Measurements from ENCODE around the gene GRIK4.

GRIK4 gene

DNA sequence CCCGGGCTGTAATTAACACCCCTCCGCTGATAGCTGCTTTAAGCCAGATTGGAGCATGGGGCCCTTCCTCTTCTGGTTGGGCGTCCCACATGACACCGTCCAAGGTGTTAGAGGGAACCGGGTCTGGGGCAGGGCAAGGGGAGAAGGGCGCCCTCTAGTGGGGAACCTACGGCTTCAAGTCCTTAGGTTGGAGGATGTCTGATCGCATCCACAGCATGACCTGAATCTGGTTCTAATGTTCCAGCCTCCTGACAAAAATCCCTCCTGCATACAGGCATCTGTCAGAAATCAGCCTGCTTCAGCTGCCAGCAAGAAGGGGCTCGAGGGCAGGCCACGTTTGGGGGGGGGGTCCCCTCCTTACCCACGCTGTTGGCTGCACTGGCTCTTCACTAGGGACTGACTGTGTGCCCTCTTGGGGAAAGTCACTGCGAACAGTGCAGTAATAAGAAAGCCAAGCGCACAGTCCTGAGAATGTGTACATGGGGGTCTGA, 418.2 kb downstream of the GRIK4 start:
- peak; percentile 28 for DNase-seq (ENCODE audit: low read depth, low spot score)
- no peak overlapping the region for H3K4me3 ChIP-seq (ENCODE audit: low read length)

DNA sequence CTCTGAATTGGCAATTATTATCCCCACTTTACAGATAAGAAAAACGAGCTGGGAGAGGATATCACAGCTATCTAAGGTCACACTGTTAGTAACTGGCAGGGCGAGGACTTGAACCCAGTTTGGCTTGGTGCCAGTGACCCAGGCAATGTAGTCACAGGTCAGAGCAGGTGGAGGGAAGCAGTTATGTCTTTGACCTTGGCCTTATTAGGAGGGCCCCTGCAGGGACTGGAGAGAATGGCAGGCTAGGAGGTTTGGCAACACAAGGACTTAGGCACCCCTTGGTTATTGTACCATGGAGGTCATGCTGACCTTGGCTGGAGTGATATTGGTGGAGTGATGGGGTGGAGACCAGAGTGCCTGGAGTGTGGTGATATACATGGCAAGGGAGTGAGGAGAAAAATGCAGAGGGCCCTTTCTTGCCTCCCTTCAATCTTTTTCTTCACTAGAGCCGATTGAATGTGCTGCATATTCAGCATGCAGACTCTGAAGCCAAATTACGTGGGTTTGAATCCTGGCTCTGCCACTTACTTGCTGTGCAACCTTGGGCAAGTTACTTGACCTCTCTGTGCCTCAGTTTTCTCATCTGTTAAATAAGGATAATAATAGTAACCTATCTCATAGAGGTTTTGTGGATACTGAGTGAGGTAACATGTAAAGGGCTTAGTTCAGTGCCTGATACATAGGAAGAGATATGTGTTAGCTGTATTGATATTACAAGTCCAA, 419.7 kb downstream of the GRIK4 start:
- DNase-seq (ENCODE audit: low read depth, low spot score): no peak
- H3K4me3 ChIP-seq (ENCODE audit: low read length): no peak overlapping the region

DNA sequence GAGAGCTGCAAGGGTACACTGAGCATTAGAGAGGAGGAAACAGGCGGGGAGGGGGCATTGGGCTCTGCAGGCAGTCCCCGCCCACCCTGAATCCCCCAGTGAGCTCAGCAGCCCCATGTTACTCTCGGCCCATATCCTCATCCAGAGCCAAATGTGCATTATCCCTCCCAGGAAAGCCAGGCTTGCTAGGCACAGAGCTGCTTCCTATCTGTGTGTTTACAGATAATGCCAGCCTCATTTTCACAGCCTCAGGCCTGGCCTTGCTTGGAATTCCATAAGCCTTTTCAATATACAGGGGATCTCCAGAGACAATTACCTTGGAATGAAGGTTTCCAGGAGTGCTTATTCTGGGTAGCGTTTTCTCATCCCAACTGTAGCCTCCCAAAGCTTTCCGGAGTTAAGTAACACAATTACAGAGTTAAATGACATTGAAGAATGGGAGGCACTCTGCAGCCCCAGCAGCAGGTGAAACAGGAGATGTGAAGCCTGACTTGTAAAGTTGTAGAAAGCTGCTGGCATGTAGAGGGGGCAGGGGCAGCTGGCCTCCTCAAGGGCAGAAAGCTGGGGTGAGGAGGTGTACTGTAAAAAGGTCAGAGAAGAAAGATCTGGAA, 420.9 kb downstream of the GRIK4 start:
- DNase-seq (ENCODE audit: low read depth, low spot score): no peak
- H3K4me3 ChIP-seq (ENCODE audit: low read length): no peak overlapping the region

DNA sequence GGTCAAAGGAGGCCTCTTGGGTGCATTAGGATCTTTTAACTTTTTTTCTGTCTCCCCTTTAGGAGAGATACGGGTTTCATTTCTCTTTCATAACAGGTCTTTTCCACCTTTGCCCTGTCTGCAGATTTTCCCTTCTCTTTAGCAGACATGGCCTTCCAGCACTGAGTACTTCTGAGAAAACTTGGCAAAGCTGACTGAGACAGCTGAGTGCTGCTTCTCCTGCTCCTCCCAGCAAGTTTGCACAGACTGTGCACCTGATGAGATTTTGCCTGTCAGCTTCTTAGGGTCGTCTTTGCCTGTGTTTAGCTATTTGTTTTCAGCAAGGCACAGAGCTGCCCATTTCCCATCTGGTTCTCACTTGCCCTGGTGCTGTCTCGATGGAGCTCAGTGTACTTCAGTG, 424.8 kb downstream of the GRIK4 start:
- no peak overlapping the region for H3K4me3 ChIP-seq (ENCODE audit: low read length)
- no peak for DNase-seq (ENCODE audit: low read depth, low spot score)

DNA sequence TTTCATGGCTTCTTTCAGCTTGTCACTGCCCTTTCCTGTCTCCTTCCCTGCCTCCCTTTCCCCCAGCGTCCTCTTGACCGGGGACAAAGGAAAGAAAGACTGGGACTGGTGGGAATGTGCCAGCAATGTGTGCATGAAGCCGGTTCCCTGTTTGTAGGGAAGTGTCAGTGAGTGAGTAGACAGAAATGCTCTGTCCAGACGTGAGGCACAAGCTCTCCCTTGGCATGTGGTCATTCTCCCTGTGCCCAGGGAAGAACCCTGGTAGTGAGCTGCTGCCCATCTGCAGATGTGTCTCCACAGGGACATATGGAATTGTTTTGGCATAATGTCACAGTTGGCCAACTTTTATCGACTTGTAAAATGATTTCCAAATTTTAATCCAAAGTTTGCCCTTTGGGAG, 426.0 kb downstream of the GRIK4 start:
- no peak for DNase-seq (ENCODE audit: low read depth, low spot score)

DNA sequence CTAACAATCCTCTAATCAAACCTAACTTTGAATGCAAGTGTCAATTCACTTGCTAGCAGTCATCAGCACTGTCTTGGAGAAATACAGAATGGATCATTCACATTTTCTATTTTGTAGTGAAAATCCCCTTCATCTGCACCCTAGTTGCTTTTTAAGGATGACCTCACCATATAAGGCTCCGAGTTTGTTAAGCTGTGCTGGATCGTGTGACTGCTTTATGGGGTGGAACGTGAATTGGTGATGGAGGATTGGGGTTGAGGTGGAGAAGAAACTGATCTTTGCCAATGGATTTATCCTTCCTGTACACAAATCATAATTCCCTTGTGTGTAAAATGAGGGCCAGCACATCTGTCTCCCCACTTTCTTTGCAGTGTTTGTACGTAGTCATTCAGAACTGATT, 426.7 kb downstream of the GRIK4 start:
- no peak overlapping the region for H3K4me3 ChIP-seq (ENCODE audit: low read length)
- DNase-seq (ENCODE audit: low read depth, low spot score): no peak

More for the DNA sequence above, 426.0 kb downstream of the GRIK4 start:
- H3K4me3 ChIP-seq (ENCODE audit: low read length): no peak overlapping the region

DNA sequence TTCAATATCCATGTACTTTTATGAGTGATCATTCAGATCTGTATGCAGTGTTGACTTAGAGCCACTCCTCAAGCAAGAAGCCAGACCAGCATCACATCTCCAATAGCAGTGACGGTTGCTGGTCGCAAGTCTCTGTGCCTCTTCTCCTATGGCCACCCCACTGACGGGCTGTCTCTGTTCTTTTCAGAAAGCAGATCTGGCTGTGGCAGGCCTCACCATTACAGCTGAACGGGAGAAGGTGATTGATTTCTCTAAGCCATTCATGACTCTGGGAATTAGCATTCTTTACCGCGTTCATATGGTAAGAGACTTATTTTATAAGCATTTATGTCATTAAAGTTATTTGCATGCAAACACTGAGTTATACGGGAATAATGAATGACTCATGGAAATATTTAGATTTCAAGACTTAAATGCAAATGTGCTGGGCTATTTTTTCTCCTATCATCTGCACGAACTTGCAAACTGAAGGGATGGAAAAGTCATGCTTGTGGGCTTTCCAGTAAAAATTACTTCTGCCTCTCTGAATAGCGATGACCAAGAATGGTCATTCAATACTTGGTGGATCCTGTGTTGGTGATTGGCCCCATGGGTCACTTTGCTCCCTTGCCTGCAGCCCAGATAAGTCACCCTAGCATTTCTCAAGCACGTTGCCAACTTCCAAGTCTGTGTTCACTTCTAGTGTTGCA, 428.8 kb downstream of the GRIK4 start:
- no peak overlapping the region for H3K4me3 ChIP-seq (ENCODE audit: low read length)
- DNase-seq (ENCODE audit: low read depth, low spot score): no peak

DNA sequence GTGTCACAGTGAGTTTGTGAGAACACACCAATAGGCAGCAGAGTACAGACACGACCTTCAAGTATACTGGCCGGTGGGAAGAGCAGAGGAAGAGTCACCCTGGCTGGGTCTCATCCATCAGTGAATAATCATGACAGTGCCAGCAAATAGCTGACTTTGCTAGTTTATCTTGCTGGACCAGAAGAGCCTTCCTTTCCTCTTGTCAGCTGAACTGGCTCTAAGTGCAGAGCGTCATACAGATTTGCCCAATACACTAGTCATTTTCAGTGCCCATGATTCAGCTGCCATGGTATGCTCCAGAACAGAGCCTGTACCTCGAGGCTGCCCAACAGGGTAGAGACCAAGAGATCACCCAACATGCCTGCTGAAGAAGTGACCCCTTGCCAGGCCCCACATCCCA, 429.5 kb downstream of the GRIK4 start:
- DNase-seq (ENCODE audit: low read depth, low spot score): no peak
- no peak overlapping the region for H3K4me3 ChIP-seq (ENCODE audit: low read length)

DNA sequence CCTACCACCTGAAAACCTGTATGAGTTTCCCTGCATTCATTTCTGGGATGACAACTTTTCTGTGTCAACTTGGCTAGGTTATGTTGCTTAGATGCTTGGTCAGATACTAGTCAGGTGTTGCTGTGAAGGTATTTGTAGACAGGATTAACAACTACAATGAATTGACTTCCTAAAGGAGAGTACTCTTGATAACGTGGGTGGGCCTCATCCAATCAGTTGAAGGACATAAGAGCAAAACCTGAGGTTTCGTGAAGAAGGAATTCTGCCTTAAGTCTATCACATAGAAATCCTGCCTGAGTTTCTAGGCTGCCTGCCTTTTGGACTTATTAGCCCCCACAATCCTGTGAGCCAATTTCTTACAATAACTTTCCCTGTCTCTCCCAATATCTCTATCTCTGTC, 431.2 kb downstream of the GRIK4 start:
- DNase-seq (ENCODE audit: low read depth, low spot score): no peak
- H3K4me3 ChIP-seq (ENCODE audit: low read length): no peak overlapping the region

DNA sequence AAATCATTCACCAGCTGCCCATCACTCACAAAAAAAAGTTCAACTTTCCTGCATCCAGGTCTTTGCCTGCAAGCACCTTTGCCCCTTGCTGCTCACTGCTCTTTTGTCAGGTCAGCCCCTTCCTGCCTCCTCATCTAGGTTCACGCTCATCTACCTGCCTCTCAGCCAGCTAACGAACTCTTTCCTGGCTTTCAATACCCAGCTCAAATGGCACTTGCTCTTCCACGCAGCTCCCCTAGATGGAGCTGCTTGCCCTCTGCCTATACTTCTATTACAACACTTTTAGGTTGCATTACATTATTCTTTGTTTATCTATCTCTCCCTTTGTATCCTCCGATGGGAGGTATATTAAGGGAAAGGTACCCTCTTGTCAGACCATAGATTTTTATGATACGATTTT, 433.5 kb downstream of the GRIK4 start:
- no peak overlapping the region for H3K4me3 ChIP-seq (ENCODE audit: low read length)
- no peak for DNase-seq (ENCODE audit: low read depth, low spot score)

DNA sequence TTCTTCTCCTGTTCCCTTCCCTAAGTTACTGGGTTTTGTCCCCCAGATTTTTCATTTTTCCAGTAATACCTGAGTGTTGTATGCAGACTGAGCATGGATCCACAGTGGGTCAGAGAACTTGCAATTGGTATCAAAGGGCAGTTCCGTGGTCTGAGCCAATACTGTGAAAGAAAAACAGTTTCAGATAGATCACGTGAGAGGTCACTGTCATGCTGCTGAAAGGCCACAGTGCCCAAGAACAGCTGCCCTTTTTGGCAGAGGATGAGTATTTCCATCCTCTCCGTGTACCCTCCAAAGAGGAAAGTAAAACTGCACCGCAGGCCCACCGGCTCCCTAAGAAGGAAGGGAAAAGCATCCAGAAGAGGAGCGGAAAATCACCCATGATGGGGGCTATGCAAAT, 439.3 kb downstream of the GRIK4 start:
- DNase-seq (ENCODE audit: low read depth, low spot score): no peak
- no peak overlapping the region for H3K4me3 ChIP-seq (ENCODE audit: low read length)

DNA sequence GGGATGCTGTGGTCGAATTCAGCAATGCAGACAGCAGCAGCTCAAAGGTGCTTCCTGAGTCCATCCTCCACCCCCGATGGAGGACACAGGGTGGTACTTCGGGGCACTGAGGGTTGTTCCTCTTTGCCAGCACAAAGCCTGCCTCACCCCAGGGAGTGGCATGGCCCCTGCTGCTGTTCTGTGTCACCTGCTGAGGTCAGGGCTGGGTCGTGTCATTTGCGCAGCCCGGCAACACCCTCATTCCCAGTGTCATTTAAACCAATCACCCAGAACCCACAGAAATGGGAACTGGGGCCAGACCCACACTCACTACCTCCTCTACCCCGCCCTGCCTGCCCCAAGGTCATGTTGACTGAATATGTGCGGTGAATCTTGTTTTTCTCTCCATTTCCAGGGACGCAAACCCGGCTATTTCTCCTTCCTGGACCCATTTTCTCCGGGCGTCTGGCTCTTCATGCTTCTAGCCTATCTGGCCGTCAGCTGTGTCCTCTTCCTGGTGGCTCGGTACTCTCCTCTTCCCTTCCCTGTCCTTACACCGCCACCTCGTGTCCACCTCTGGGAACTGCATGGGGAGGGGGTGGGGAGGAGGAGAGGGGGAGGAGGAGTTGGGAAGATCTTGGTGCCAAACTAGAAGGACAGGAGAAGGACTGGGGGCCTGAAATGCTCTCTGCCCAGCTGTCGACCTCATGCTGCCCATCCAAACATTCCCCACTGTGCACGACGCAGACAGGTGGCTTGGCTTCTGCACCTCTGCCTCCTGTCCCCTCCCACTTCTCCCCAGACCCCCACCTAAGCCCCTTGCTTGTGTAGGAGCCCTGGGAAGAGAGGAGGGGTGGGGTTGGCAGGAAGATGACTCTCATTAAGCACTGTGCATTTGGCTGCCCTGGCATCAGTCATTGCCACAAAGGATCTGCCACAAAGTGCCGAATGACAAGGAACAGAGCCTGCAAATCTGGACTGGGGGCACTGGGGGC, 441.2 kb downstream of the GRIK4 start:
- no peak overlapping the region for H3K4me3 ChIP-seq (ENCODE audit: low read length)
- DNase-seq (ENCODE audit: low read depth, low spot score): peak; percentile 39

DNA sequence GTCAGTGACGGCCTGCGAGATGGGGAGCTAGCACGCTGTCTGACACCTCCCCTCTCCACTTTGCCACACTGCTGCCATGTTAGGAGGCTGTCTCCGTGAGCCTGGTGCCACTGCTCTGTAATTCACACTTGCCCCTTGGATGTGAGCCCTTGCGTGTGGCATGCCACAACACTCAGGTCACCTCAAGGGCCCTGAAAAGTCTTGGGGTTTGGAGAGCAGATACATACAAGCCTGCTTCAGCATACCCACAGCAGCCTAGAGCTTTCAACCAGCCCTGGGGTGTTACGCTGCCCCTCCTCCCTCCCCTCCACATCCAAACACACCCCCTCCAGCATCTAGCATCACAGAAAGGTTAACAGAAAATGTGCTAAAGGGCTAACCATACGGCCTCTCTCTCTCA, 442.8 kb downstream of the GRIK4 start:
- no peak for DNase-seq (ENCODE audit: low read depth, low spot score)
- no peak overlapping the region for H3K4me3 ChIP-seq (ENCODE audit: low read length)

DNA sequence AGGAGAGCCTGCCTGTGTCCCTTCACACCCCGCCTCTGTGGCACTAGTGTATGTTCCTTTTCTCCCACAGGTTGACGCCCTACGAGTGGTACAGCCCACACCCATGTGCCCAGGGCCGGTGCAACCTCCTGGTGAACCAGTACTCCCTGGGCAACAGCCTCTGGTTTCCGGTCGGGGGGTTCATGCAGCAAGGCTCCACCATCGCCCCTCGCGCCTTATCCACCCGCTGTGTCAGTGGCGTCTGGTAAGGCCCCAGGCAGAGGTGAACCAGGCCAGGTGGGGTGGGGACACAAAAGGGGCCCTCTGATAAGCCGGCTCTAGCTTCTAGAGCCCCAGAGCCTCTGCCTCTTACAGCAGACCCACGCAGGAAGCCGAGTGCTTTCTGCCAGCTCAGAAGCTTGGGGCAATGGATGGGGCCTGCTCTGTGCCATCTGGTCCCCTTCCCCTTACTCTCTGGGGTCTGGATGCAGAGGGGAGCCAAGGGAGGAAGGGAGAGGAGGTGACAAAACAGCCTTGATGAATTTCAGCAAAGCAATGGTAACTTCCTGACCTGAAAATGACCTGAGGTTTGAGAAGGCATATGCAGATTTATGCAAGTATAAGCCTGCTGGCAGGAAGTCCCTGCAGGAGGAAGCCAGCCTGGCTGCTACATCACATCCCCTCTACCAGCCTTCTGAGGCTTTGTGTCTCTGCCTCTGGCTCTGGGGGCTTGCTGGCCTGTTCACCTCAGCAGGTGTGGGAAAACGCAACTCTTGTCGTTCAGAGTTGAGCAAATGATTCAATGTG, 445.4 kb downstream of the GRIK4 start:
- H3K4me3 ChIP-seq (ENCODE audit: low read length): no peak overlapping the region
- DNase-seq (ENCODE audit: low read depth, low spot score): peak; percentile 56

DNA sequence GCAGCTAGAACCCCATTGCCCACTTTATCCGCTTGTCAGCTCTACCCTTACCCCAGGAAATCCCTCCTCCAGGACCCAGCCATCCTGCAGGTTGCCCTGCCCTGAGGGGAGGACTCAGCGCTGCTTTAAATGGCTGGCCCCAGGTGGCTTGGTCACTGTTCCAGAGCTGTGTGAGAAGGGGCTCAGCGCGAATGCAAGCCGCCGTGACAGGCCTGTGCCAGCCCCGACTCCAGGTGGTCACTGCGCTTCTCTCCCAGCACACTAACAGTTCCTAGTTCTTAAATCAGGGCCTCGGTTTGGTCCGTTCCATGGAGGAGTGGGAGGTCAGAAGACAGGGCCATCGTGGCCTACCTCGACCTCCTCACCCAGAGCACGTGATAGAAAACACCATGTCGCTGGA, 446.6 kb downstream of the GRIK4 start:
- DNase-seq (ENCODE audit: low read depth, low spot score): no peak
- H3K4me3 ChIP-seq (ENCODE audit: low read length): no peak overlapping the region

DNA sequence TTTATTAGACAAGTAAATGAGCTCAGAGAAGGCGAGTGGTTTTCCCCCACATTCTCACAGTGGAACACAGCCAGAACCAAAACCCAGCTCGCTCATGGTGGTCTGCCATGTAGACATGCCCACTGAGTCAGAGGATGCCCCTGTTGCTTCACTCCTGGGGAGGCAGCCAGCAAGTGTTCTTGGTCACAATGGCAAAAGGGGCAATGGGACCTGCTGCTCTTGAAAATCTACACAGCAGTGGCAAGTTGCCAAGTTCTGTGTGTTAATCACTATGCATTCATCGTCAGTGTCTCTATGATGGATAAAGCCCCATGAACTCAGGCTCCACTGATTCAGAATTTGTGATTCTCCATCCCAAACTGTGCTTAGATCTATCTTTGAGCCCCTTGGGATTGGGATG, 447.6 kb downstream of the GRIK4 start:
- DNase-seq (ENCODE audit: low read depth, low spot score): no peak
- no peak overlapping the region for H3K4me3 ChIP-seq (ENCODE audit: low read length)

DNA sequence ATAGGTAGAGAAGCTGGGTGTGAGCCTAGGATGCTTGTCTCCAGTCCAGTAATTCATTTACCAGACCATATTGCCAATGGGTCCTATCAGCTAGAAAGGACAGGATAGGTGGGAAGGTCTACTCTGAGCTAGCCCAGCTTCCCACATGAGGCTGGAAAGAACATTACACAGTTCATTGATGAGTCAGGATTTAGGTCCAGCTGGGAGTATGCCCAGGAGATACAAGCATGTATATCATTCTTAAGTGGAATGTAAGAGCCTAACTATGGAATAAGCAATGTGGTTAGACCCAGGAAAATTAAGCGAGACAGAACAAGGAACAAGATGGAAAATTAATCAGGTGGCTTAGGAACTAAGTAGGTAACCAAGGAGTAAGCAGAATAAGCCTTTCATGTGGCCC, 453.3 kb downstream of the GRIK4 start:
- H3K4me3 ChIP-seq (ENCODE audit: low read length): no peak overlapping the region
- DNase-seq (ENCODE audit: low read depth, low spot score): no peak

DNA sequence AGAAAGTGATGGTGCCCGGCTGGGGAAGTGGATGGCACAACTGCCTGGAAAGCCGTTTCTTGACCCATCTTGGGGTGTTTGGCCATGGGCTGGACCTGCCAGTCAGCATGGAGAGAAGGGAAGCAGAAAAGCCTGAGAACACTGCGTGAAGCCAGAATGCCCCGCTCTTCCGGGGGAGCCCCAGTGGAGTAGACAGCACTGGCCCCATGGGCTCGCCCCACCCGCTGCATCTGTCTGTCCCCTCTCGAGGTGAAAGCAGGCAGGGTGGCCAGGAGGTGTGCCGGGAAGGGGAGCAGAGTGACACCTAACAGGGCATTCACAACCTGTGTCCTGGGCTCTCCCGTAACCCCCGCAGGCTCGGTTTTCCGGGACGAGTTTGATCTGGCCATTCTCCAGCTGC, 455.3 kb downstream of the GRIK4 start:
- H3K4me3 ChIP-seq (ENCODE audit: low read length): no peak overlapping the region
- DNase-seq (ENCODE audit: low read depth, low spot score): no peak

DNA sequence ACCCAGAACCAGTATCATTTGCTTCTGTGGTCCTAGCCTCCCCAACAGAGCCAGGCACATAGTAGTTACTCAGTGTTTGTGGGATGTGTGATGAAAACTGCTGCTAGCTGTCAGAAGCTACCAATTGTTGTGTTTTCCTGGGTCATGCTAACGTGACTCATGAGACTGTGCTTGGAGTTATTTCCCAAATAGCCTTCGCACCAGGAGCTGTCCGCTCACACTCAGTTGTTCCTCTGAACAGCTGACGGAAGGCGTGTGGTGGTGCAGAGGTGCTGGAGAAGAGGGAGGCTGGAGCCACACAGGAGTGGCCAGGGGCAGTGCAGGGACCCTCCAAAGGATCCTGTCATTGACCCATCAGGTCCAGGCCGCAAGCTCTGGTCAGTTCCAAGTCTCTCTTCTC, 458.4 kb downstream of the GRIK4 start:
- DNase-seq (ENCODE audit: low read depth, low spot score): no peak
- no peak overlapping the region for H3K4me3 ChIP-seq (ENCODE audit: low read length)

All from Jurkat, Clone E6-1 (cell line).